Panc1 (cell line): ENCODE measurements around the gene TREML1.

ENCODE experiments used
- POLR2AphosphoS5 ChIP-seq: IDR thresholded peaks from 2 replicates; pipeline ENCODE4 v1.6.1; 2012; ENCODE audit warnings: mild to moderate bottlenecking, low read depth, low read length, moderate library complexity
- SIN3A ChIP-seq: IDR thresholded peaks from 2 replicates; pipeline ENCODE4 v1.6.1; 2012; ENCODE audit warnings: low read depth, mild to moderate bottlenecking, low read length, moderate library complexity, borderline replicate concordance; ENCODE audit not compliant: insufficient read depth
- TCF7L2 ChIP-seq: IDR thresholded peaks from 2 replicates; pipeline ENCODE4 v1.6.1; 2011; ENCODE audit warnings: mild to moderate bottlenecking, low read depth, low read length, inconsistent platforms
- TF ChIP-seq, protein P1 (sequence below): fragments of 450-650 bp; IDR thresholded peaks from 2 replicates; pipeline ENCODE4 v1.5.1; 2017; ENCODE audit warnings: mild to moderate bottlenecking

DNA sequence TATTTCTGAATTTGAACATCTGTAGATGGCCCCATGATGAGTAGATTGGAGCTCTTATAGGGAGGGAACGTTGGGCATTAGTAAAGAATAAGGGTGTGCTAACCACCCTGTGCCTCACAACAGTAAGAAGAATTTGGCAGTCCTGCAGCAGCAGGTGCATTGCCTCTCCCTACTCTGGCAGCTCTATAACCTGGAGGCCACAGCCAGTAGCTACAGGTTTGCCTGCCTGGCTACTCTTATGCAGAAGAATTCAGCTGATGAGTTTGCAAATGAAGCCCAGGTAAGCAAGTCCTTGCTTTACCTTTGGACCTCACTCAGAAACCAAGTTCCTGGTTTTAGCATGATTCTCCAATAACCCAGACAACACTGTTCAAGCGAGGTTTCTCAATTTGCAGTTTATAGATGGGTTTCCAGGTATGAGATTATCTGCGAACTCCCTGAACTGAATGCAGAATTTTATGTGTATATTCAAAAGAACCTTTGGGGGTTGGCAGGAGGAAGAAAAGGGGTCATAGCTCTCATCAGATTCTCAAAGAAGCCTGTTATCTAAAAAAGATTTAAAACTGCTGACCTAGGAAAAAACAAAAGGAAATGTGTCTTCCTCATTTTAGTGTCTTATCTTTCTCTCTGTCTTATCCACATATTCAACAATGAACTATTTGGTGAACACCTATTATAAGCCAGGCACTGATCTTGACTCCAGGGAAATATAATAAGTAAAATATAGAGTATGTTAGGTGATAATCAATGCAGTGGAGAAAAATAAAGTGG lies 18.9 kb downstream of the TREML1 start:
- TF ChIP-seq, protein P1, sequence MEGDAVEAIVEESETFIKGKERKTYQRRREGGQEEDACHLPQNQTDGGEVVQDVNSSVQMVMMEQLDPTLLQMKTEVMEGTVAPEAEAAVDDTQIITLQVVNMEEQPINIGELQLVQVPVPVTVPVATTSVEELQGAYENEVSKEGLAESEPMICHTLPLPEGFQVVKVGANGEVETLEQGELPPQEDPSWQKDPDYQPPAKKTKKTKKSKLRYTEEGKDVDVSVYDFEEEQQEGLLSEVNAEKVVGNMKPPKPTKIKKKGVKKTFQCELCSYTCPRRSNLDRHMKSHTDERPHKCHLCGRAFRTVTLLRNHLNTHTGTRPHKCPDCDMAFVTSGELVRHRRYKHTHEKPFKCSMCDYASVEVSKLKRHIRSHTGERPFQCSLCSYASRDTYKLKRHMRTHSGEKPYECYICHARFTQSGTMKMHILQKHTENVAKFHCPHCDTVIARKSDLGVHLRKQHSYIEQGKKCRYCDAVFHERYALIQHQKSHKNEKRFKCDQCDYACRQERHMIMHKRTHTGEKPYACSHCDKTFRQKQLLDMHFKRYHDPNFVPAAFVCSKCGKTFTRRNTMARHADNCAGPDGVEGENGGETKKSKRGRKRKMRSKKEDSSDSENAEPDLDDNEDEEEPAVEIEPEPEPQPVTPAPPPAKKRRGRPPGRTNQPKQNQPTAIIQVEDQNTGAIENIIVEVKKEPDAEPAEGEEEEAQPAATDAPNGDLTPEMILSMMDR, result no peak
- TF ChIP-seq POLR2AphosphoS5, result no peak
- TF ChIP-seq SIN3A, result no peak
- no peak for TF ChIP-seq TCF7L2
